Keratinocyte (primary cell): ENCODE measurements around the gene MDM2.

Experiments used
- CTCF ChIP-seq, 3 experiments: IDR thresholded peaks in 1 of 3; conservative IDR thresholded peaks in 1 of 3; optimal IDR thresholded peaks in 1 of 3; 2 replicates in 2 of 3; 3 replicates in 1 of 3; pipeline versions ENCODE3 to v1.5.1; 2011; ENCODE audit warnings: low read length in 3 of 3, mild to moderate bottlenecking in 3 of 3, moderate library complexity in 2 of 3, control low read depth in 1 of 3, inconsistent platforms in 1 of 3; ENCODE audit not compliant: insufficient read depth in 2 of 3; ENCODE audit errors: extremely low read depth in 1 of 3
- EZH2 ChIP-seq: IDR thresholded peaks from one replicate; pipeline ENCODE4 v1.6.1; 2012; ENCODE audit warnings: inconsistent platforms, mild to moderate bottlenecking, low read length, moderate library complexity

DNA sequence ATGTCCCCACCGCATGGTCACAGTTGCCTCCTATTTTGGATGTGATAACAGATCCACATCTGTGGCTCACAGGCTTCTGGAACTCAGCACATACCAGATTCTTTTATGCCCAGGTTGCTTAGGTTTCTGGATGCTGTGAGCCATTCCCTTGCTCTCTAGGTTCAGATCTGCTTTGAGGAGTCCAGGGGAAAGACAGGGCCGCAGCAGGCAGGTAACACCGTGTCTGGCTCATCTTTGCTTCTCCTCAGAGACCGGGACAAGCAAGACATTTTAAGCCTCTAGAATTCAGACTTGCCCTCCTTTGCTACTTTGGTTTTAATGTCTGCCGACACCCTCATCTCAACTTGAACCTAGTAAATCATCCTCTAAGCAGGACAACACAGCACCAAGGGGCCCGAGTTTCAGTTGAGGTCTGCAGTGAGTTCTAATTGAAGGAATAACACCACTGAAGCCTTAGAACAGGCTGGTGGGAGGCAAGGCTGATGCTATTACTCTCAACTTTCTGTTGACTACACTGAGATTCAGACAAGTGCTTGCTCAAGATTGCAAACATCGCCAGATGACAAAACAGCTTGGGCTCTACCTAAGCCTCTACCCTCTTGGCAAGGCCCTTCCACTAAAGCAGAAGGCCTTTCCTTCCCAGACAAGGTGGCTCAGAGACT, 55.3 kb downstream of the MDM2 start:
- TF ChIP-seq CTCF (optimal IDR thresholded peaks at IDR 0.05 in 1 of 3, IDR thresholded peaks at IDR 0.05 in 1 of 3, conservative IDR thresholded peaks at IDR 0.05 in 1 of 3; ENCODE audit: extremely low read depth in 1 of 3, insufficient read depth in 2 of 3, low read length in 3 of 3) (no peak), EZH2 (no peak)
